Smooth muscle cell (in vitro differentiated cells): Measurements from ENCODE around the gene MAST4. TPM values are rescaled to one million over a fixed set of nuclear protein-coding genes. Genes with fewer than 3 reads are reported as not detected.
A peak's percentile ranks its signal among the peaks of the same experiment; 100 is the strongest.

Experiments used
- DNase-seq: peaks from one replicate; lab custom pipeline; 2025; ENCODE audit not compliant: unreplicated experiment; lab: John Stamatoyannopoulos, UW
- H2AFZ ChIP-seq: fragments of 200-600 bp; sonication (generic); 2 replicates; pipeline ENCODE4 v1.6.0; 2016; ENCODE audit warnings: antibody characterized with exemption, low read depth, mild to moderate bottlenecking
- H3F3A ChIP-seq: fragments of 200-600 bp; sonication (generic); 2 replicates; pipeline ENCODE4 v1.6.0; 2017; ENCODE audit warnings: antibody characterized with exemption, low read depth
- H3K27ac ChIP-seq: fragments of 200-600 bp; sonication (generic); 2 replicates; pipeline ENCODE4 v1.5.1; 2016; ENCODE audit warnings: low read depth, mild to moderate bottlenecking
- H3K27me3 ChIP-seq: fragments of 200-600 bp; sonication (generic); 2 replicates; pipeline ENCODE4 v1.6.1; 2016; ENCODE audit warnings: low read depth, mild to moderate bottlenecking
- H3K36me3 ChIP-seq: fragments of 200-600 bp; sonication (generic); 2 replicates; pipeline ENCODE4 v1.5.1; 2016; ENCODE audit warnings: low read depth
- H3K4me1 ChIP-seq: fragments of 200-600 bp; sonication (generic); 2 replicates; pipeline ENCODE4 v1.5.1; 2016; ENCODE audit warnings: low read depth
- H3K4me2 ChIP-seq: fragments of 200-600 bp; sonication (generic); 2 replicates; pipeline ENCODE4 v1.6.0; 2016; ENCODE audit warnings: mild to moderate bottlenecking
- H3K4me3 ChIP-seq: fragments of 200-600 bp; sonication (generic); 2 replicates; pipeline ENCODE4 v1.5.1; 2016; ENCODE audit warnings: mild to moderate bottlenecking
- H3K79me2 ChIP-seq: fragments of 200-600 bp; sonication (generic); 2 replicates; pipeline ENCODE4 v1.6.0; 2016; ENCODE audit warnings: low read depth, mild to moderate bottlenecking
- H3K9ac ChIP-seq: fragments of 200-600 bp; sonication (generic); 2 replicates; pipeline ENCODE4 v1.6.0; 2016; ENCODE audit warnings: low read depth
- H3K9me3 ChIP-seq: fragments of 200-600 bp; sonication (generic); replicated peaks from 2 replicates; pipeline ENCODE4 v1.5.1; 2016; ENCODE audit warnings: low read depth
- H4K20me1 ChIP-seq: fragments of 200-600 bp; sonication (generic); 2 replicates; pipeline ENCODE4 v1.6.0; 2016; ENCODE audit warnings: low read depth
- WGBS: methylation state at CpG from one replicate; pipeline ENCODE4 v1.1.7; 2016; ENCODE audit warnings: low lambda C conversion rate; 5-methylcytosine and 5-hydroxymethylcytosine counted together
- polyA plus RNA-seq: library from polyadenylated mRNA; unstranded; fragments of >200 nt; fragmentation: Nextera tagmentation; extraction: Ambion mirVana; gene quantifications from 2 replicates; pipeline ENCODE4 v1.2.1, GENCODE V29; 2016
- total RNA-seq: library from RNA; depleted of rRNA; stranded (reverse); fragments of >200 nt; gene quantifications from 2 replicates; pipeline ENCODE4 v1.2.3, GENCODE V29; 2014
- TF ChIP-seq, protein P1 (sequence below): fragments of 200-600 bp; sonication (generic); IDR thresholded peaks from 2 replicates; pipeline ENCODE4 v1.5.1; 2017; ENCODE audit warnings: borderline replicate concordance, mild to moderate bottlenecking, antibody characterized with exemption; ENCODE audit not compliant: insufficient read depth, poor library complexity, severe bottlenecking

MAST4 gene
- total and polyA plus RNA-seq, 2 experiments from 2014 or later = 6.3 to 24.0 TPM

DNA sequence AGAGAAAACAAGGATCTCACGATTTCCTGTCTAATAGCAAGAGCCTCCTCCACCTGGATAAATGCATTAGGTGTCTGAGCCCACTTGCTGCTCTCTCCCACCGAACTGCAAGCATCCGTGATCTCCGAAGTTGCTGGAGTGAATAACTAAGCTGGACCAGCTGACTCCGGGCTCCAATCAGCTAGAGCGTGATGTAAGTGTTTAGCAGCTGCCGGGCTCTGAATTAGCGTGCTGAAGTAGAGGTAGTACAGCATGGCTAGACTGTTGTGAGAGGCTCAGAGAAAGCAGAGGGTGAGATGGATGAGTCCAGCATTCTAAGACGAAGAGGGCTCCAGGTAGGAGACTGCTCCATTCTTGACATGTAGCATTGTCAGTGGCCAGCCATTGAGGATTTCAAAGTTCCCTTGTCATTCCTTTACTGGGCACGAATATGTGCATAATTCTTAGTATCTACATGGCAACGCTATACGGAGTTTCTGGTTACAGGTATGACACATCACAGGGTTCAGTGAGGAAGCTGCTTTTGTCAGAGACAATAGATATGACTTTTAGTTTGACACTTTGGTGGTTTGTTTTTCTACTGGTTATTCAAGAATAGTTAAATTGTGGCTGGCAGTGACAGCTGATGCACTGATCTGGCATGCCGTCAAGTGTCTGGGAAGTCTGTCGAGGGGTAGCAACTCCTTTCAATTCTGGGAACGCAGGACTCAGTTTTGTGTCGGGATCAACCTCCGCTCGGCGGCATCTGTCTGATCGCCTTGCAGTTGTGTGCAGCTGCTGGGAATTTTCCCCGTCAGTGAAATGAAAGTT, 232.6 kb downstream of the MAST4 start:
- Histone ChIP-seq H4K20me1 (no peaks in the 10 kb centered on the region), H3K9ac (peak overlapping the region; percentile 85), H3K9me3 (no peaks in the 10 kb centered on the region), H3K27me3 (peaks cover 6% of the 10 kb centered on the region), H3K79me2 (no peaks in the 10 kb centered on the region), H3K4me3 (peak overlapping the region; percentile 50), H2AFZ (peak overlapping the region; percentile 70), H3F3A (no peaks in the 10 kb centered on the region), H3K36me3 (no peaks in the 10 kb centered on the region), H3K4me2 (peak overlapping the region; percentile 85), H3K4me1 (peaks cover 28% of the 10 kb centered on the region), H3K27ac (peak overlapping the region; percentile 97)
- TF ChIP-seq, protein P1, sequence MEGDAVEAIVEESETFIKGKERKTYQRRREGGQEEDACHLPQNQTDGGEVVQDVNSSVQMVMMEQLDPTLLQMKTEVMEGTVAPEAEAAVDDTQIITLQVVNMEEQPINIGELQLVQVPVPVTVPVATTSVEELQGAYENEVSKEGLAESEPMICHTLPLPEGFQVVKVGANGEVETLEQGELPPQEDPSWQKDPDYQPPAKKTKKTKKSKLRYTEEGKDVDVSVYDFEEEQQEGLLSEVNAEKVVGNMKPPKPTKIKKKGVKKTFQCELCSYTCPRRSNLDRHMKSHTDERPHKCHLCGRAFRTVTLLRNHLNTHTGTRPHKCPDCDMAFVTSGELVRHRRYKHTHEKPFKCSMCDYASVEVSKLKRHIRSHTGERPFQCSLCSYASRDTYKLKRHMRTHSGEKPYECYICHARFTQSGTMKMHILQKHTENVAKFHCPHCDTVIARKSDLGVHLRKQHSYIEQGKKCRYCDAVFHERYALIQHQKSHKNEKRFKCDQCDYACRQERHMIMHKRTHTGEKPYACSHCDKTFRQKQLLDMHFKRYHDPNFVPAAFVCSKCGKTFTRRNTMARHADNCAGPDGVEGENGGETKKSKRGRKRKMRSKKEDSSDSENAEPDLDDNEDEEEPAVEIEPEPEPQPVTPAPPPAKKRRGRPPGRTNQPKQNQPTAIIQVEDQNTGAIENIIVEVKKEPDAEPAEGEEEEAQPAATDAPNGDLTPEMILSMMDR = no peak
- 2% methylated on average over 21 of the region's 21 CpGs for WGBS
- peak; percentile 6 for DNase-seq

GRCh38 chr5:66829358-66829674, 233.1 kb downstream of the MAST4 start:
- no peaks in the 10 kb centered on the region for H4K20me1 ChIP-seq

GRCh38 chr5:66829826-66830225, 233.6 kb downstream of the MAST4 start:
- H2AFZ ChIP-seq = no peak overlapping the region
- no peaks in the 10 kb centered on the region for H3K79me2 ChIP-seq
- DNase-seq = no peak
- no peaks in the 10 kb centered on the region for H3K9me3 ChIP-seq
- no peaks in the 10 kb centered on the region for H4K20me1 ChIP-seq
- H3K36me3 ChIP-seq = no peaks in the 10 kb centered on the region
- peak overlapping the region; percentile 48 for H3K9ac ChIP-seq
- H3K27me3 ChIP-seq = peaks cover 6% of the 10 kb centered on the region
- peak overlapping the region; percentile 97 for H3K27ac ChIP-seq
- H3K4me3 ChIP-seq = peak overlapping the region; percentile 50
- H3K4me1 ChIP-seq = peaks cover 28% of the 10 kb centered on the region
- TF ChIP-seq, protein P1 = no peak
- H3F3A ChIP-seq = no peaks in the 10 kb centered on the region
- 8% methylated on average over 2 of the region's 2 CpGs for WGBS
- peak overlapping the region; percentile 85 for H3K4me2 ChIP-seq

More at GRCh38 chr5:66829358-66829674, 233.1 kb downstream of the MAST4 start:
- Histone ChIP-seq H3K4me1 (peaks cover 28% of the 10 kb centered on the region), H3F3A (no peaks in the 10 kb centered on the region), H3K79me2 (no peaks in the 10 kb centered on the region), H3K4me2 (peak overlapping the region; percentile 85), H3K27me3 (peaks cover 6% of the 10 kb centered on the region), H3K27ac (peak overlapping the region; percentile 97), H2AFZ (peak overlapping the region; percentile 70), H3K36me3 (no peaks in the 10 kb centered on the region), H3K4me3 (peak overlapping the region; percentile 50), H3K9ac (peak overlapping the region; percentile 85), H3K9me3 (no peaks in the 10 kb centered on the region)
- no peak for DNase-seq
- TF ChIP-seq, protein P1 = no peak

- Histone ChIP-seq H3K9me3 (no peaks in the 10 kb centered on the region), H3K4me1 (peaks cover 28% of the 10 kb centered on the region), H3F3A (no peaks in the 10 kb centered on the region), H3K36me3 (no peaks in the 10 kb centered on the region), H3K79me2 (no peaks in the 10 kb centered on the region), H3K27me3 (peaks cover 6% of the 10 kb centered on the region), H3K9ac (peak overlapping the region; percentile 48), H3K4me3 (no peak overlapping the region), H4K20me1 (no peaks in the 10 kb centered on the region), H3K4me2 (no peak overlapping the region), H3K27ac (peak overlapping the region; percentile 97), H2AFZ (no peak overlapping the region)
- 91% methylated on average over 1 of the region's 1 CpG for WGBS
- DNase-seq = no peak
- TF ChIP-seq, protein P1 = no peak
Measured at GRCh38 chr5:66830636-66831035, 234.4 kb downstream of the MAST4 start.
